GM21423 (cell line): ENCODE data around the gene PRKCQ.
"Not testable (repeated sequence)": the region's sequence is repeated elsewhere in the genome, so short reads cannot be mapped to it uniquely, and the experiment has no call there.

ENCODE experiments used
- ATAC-seq: cut with Tn5 transposase; IDR thresholded peaks from one replicate; pipeline ENCODE4 v1.9.1; 2021; ENCODE audit warnings: mild to moderate bottlenecking, moderate library complexity; ENCODE audit not compliant: unreplicated experiment

Gene PRKCQ

GRCh38 chr10:6463366-6463765, 116.7 kb downstream of the PRKCQ start:
- no peak for ATAC-seq

- no peak for ATAC-seq
These were observed 118.1 kb downstream of the PRKCQ start for GRCh38 chr10:6461961-6462360.

GRCh38 chr10:6460861-6461409, 119.1 kb downstream of the PRKCQ start:
- no peak for ATAC-seq

GRCh38 chr10:6458814-6459213, 121.3 kb downstream of the PRKCQ start:
- ATAC-seq = no peak

- no peak for ATAC-seq
These were observed 122.7 kb downstream of the PRKCQ start for GRCh38 chr10:6457376-6457775.

- ATAC-seq = no peak
These were observed 124.0 kb downstream of the PRKCQ start for GRCh38 chr10:6456067-6456466.

- no peak for ATAC-seq
These were observed 124.5 kb downstream of the PRKCQ start for GRCh38 chr10:6455592-6455991.

GRCh38 chr10:6446711-6447110, 133.4 kb downstream of the PRKCQ start:
- ATAC-seq = no peak

GRCh38 chr10:6445671-6446316, 134.3 kb downstream of the PRKCQ start:
- ATAC-seq = no peak

GRCh38 chr10:6439875-6440274, 140.2 kb downstream of the PRKCQ start:
- ATAC-seq = not testable (repeated sequence)

- ATAC-seq = no peak
These were observed 148.2 kb downstream of the PRKCQ start for GRCh38 chr10:6431861-6432260.

GRCh38 chr10:6431186-6431585, 148.9 kb downstream of the PRKCQ start:
- no peak for ATAC-seq

GRCh38 chr10:6430423-6430980, 149.6 kb downstream of the PRKCQ start:
- ATAC-seq = no peak

- no peak for ATAC-seq
These were observed 152.6 kb downstream of the PRKCQ start for GRCh38 chr10:6427357-6427959.

- no peak for ATAC-seq
These were observed 153.8 kb downstream of the PRKCQ start for GRCh38 chr10:6426317-6426716.

GRCh38 chr10:6423413-6424170, 156.5 kb downstream of the PRKCQ start:
- ATAC-seq = no peak

GRCh38 chr10:6423004-6423403, 157.1 kb downstream of the PRKCQ start:
- no peak for ATAC-seq

- ATAC-seq = no peak
These were observed 161.4 kb downstream of the PRKCQ start for GRCh38 chr10:6418613-6419216.

- ATAC-seq = no peak
These were observed 161.9 kb downstream of the PRKCQ start for GRCh38 chr10:6418167-6418566.

GRCh38 chr10:6416892-6417512, 163.1 kb downstream of the PRKCQ start:
- no peak for ATAC-seq

- ATAC-seq = no peak
These were observed 168.6 kb downstream of the PRKCQ start for GRCh38 chr10:6411436-6411835.
